HTERT RPE-1 (cell line): Measurements from ENCODE around the gene DUSP21.
"Not testable (repeated sequence)": the region's sequence is repeated elsewhere in the genome, so short reads cannot be mapped to it uniquely, and the experiment has no call there.

ENCODE experiments used
- in situ Hi-C: fragments of 300-500 bp; cut with MboI; formaldehyde crosslinking; loops from 4 replicates; pipeline ENCODE4 v1.14.3; 2020; ENCODE audit warnings: low sequenced_read_pairs

Gene DUSP21

DNA sequence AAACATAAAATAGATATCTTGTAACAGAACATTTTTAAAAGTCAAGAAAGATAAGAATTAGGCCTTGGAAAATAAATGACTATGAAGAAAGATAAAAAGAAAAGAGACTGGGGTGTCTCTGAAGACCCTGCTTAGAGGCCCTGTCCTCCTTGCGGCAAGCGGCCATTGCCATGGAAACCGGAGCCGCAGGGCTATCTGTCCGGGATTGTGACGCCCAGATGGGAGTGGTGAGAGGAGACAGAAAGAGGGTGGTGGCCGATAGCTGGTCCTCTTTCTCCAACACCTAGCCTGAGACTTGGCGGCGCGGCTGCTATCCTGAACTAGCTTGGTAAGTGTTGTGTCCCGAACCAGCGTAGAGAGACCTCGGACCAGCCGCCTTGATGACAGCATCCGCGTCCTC lies at the start of gene DUSP21:
TSS of gene DUSP21 (plus strand) at position 269 of the 400 bp plus-strand sequence. CDS start at position 381, 112 bp downstream.
- in situ Hi-C loops = no loop called here

DNA sequence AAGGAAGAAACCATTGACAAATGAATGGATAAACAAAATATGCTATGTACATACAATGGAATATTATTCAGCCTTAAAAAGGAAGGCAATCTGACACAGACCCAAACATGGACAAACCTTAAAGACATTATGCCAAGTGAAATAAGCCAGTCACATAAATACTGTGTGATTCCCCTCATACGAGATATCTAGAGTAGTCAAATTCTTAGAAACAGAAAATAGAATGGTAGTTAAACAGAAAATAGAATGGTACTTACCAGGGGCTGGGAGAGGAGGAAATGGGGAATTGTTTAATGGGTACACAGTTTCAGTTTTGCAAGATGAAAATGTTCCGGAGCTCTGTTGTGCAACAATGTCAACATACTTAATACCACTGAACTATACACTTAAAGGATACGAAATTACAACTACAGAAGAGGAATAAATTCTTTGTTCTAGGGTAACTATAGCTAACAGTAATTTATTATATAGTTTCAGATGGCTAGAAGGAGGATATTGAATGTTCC lies 47.8 kb upstream of the DUSP21 start:
- in situ Hi-C loops = no loop called here

DNA sequence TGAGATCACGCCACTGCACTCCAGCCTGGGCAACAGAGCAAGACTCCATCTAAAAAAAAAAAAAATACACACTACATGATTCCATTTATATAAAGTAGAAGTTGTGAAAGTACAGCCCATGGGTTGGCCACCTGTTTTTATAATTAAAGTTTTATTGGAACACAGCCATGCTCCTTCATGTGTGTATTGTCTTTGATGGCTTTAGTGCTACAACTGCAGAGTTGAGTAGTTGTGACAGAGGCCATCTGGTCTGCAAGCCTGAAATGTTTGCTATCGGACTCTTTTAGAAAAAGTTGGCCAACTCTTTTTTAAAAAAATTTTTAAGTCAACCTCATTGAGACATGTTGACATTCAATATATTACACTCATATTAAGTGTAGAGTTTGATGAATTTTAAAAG lies 41.2 kb upstream of the DUSP21 start:
- in situ Hi-C loops = no loop called here

DNA sequence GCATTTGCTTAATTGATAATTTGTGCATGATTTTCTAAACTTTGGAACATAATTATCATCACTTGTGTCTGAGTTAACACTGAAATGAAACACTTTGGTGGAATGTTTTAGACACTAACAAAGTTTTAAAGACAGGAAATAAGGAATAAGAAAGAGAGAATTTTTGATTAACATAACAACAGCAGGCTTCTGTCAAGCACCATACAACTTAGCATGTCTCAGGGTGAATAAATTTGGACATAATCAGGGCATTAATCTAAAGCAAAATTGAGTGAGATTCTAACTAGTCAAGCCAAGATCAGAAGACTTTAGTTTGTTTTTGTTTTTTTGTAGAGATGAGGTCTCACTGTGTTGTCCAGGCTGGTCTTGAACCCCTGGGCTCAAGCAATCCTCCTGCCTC lies 28.1 kb upstream of the DUSP21 start:
- in situ Hi-C loops = no loop called here

DNA sequence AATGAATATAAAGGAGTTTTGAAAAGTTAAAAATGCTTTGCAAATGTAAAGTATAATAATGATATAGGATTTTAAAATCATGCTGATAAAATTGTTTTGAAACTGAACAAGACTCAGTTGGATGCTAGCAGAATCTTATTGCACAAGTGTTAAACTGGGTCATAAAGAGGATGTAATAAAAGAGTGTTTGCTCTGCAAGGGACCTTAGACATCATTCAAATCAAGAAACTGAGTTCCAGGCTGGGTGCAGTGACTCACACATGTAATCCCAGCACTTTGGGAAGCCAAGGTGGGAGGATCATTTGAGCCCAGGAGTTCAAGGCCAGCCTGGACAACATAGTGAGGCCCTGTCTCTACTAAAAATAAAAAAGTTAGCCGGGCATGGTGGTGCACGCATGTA lies 27.5 kb upstream of the DUSP21 start:
- in situ Hi-C loops = no loop called here

DNA sequence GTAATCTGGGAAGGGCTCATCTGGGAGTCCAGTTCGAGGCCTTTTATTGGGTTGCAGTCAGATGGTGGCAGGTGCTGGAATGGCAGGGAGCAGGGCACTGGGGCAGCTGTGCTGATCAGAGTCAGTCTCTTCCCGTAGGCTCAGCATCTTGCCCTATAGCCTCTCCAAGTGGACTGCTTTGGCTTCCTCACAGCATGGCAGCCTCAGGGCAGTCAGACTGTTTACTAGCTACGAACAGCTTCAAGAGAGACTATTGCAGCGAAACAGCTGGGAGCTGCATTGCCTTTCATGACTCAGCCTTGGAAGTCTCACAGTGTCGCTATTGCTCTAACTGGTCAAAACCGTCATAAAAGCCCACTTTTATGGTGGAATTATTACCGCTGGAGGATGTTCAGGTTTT lies 26.8 kb upstream of the DUSP21 start:
- in situ Hi-C loops = no loop called here

DNA sequence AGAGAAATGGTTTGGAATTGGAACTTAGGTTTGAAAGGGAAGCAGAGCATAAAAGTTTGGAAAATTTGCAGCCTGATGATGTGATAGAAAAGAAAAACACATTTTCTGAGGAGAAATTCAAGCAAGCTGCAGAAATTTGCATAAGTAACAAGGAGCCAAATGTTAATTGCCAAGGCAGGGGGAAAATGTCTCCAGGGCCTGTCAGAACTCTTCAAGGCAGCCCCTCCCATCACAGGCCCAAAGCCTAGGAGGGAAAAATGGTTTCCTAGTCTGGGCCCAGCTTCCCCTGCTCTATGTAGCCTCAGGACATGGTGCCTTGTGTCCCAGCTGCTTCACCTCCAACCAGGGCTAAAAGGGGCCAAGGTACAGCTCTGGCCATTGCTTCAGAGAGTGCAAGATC lies 21.2 kb upstream of the DUSP21 start:
- in situ Hi-C loops = no loop called here

DNA sequence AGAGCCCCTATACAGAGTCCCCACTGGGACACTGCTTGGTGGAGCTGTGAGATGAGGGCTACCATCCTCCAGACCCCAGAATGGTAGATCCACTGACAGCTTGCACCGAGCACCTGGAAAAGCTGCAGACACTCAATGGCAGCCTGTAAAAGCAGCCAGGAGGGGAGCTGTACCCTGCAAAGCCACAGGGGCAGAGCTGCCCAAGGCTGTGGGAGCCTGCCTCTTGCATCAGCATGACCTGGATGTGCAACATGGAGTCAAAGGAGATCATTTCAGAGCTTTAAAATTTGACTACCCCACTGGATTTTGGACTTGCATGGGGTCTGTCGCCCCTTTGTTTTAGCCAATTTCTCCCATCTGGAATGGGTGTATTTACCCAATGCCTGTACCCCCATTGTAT lies 20.6 kb upstream of the DUSP21 start:
- in situ Hi-C loops = not testable (repeated sequence)

DNA sequence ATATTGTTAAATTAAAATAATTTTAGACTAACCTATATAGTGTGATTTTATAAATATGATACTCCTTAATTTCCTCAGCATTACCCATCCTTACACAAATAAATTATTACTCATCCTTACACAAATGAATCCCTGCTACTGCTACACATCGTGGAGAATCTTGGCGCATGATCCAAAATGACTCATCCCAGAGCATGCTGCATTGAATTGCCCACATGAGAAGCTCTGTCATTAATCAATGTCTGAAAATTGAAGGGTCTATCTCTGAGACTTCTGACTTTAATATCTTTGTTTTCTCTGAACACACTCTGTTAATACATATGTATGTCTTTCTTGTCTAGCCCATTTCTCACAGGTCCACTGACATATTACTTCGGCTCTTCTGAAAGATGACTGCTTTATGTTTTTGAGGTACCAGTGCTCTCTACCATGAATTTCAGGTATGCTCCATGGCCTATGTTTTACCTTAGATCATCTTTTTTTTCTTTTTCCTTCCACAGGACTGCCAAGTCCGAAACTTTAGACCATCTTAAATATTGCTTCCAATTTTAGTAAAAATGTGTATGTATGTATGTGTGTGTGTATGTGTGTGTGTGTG lies 15.7 kb upstream of the DUSP21 start:
- in situ Hi-C loops = no loop called here

DNA sequence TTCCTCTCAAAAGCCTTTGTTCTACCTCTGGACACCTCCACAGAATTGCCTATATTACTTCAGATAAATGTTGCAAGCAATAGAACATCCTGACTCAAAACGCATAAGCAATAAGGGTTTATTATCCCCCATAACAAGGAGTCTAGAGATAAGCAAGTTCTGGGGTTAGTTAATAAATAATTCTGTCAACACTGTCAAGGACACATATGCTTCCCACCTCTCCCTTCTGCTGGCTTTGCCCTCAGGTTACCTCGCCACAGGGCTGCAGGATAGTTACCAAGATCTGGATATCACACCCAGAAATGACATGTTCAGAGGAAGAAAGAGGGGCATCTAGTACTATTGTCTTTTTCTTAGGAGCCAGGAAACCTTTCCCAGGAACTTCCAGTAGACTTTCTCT lies 14.0 kb upstream of the DUSP21 start:
- in situ Hi-C loops = no loop called here

DNA sequence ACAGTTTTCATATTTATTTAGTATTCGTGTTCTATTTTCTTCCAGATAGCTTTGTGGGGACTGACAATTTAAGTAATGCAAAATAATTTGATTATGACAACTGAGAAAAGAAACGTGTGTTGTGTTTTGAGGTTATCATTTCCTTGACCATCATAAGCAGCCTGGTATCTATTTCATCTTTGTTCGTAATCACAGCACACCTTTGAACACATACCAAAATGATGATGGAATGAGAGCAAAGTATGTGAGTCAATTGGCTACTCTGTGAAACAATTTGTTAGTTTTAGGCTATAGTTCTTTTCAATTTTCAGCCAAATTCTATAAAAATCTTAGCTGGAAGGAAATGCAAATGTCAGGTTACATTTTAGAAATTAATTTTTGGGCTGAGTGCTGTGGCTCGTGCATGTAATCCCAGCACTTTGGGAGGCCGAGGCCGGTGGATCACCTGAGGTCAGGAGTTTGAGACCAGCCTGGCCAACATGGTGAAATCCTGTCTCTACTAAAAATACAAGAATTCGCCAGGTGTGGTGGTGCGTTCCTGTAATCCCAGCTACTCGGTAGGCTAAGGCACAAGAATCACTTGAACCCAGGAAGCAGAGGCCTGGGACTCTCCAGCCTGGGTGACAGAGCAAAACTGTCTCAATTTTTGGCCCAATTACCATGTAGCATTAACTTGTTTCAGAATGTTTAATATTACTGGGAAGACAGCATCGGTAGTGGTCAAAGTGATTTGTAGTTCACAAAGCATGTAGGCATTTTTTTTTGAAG lies 1.1 kb upstream of the DUSP21 start:
- in situ Hi-C loops = no loop called here

DNA sequence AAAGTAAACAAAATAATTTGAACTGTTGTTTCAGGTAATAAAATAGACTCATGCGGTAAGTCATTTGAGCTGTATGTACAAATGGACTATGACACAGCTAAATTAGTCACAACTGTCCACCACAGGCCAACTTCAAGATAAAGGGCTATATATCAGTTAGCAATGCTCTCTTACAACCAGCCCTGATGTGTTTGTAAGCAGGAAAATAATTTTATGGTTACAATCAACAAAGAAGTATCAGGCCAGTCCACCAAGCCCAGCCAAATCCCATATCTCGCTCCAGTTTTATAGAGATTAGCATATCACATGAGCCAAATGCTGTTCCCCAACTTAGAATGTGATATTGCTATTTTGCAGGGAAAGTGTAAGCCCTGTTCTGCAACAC lies 511 bp upstream of the DUSP21 start:
- in situ Hi-C loops = no loop called here

DNA sequence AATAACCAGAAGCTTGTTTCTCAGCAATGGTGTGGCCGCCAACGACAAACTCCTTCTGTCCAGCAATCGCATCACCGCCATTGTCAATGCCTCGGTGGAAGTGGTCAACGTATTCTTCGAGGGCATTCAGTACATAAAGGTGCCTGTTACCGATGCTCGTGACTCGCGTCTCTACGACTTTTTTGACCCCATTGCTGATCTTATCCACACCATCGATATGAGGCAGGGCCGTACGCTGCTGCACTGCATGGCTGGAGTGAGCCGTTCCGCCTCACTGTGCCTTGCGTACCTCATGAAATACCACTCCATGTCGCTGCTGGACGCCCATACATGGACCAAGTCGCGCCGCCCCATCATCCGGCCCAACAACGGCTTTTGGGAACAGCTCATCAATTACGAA lies 383 bp downstream of the DUSP21 start:
- in situ Hi-C loops = no loop called here

DNA sequence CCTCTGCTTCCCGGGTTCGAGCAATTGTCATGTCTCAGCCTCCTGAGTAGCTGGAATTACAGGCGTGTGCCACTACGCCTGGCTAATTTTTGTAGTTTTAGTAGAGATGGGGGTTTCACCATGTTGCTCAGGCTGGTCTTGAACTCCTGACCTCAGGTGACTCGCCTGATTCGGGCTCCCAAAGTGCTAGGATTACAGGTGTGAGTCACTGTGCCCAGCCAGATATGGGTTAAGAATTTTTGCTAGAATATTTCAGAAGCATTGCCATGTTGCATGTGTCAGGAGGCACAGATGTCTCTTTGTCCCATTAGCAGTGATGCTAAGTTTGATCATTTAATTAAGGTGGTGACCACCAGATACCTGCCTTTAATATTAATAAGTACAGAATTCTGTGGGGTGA lies 7.1 kb downstream of the DUSP21 start:
- in situ Hi-C loops = not testable (repeated sequence)

DNA sequence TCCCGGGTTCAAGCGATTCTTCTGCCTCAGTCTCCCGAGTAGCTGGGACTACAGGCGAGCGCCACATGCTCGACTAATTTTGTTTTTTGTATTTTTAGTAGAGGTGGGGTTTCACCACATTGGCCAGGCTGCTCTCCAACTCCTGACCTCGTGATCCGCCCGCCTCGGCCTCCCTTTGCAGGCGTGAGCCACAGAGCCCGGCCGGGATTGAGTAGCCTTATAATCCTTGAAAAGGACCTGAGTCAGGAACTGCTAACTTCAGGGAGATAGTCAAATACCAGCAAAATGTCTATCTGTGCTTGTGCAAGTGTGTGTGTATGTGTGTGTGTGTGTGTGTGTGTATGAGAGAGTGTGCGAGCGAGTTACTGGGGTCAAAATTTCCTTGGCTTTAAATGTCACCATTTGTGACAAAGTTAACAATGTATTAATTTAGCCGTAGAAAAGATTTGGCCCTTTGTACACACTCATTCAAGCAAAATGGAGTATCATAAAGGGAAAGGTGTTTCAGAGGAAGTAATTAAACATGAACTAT lies 27.4 kb downstream of the DUSP21 start:
- in situ Hi-C loops = no loop called here

DNA sequence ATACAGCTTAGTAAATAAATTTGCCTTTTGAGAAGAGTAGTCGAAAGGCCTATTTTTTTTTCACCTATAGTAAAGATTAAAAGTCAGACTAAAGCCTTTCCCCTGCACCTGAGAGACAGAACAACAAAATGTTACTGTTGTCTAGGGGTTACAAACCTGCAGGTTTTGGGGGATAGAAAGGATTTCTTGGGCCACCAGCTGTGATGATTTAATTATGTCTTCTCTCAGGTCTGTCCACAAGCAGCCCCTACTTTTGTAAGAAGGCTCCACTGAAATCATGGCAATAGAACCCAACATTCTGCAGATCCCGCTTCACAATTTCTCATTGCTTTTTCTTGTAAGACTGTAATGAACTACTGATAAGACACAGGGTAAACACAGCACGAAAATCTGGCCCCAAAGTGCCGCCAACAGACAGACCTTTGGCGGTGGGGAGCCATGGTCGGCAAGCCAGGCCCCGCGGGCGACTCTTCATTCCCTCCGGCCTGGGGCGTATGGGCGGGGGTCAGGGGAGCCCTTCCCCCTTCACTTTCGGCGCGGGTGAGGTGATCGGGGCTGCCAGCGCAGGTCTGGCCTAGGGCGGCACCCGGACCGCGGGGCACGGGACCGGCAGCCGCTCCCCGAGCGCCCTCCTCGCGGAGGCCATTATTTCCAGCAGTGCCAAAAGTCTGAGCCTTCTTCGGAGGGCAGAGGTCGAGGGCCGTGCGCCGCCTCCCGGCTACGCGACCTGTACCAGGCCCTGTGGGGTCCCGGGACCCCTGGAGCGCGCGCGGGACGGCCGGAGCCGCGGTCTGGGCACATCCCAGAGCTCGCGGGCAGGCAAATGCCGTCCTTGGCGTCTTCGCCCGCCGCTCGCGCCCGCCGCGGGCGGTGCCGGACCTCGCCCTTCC lies 28.4 kb downstream of the DUSP21 start:
- in situ Hi-C loops = no loop called here

DNA sequence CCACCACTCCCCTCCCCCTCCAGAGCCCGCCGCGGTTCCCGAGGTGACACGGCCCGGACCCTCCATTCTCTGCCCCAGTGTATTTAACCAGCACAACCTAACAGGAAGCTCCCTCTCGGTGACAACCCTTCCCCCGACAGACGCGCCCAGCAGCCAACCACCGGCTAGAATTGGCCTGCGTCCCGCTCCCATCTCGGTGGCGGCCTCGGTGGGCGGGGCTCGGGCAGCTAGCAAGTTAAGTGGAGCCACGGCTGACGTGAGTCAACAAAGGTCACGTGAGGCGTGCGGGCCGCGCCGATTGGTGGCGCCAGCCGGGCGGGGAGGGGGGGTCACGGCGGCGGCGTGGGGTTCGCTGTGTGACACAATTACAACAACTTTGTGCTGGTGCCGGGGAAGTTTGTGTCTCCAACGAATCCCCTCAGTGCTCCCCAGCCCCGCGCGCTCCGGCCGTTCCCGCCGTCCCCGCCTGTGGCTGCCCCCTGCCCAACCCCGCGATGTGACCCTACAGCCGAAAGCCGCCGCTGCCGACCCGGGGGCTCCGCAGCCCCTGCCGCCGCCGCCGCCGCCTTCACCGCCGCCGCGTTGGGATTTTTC lies 29.1 kb downstream of the DUSP21 start, which contains the start of gene KDM6A:
TSS of gene KDM6A (plus strand) at position 368 of the 594 bp plus-strand sequence. CDS start 364 bp downstream, outside the sequence.
- in situ Hi-C loops = no loop called here

DNA sequence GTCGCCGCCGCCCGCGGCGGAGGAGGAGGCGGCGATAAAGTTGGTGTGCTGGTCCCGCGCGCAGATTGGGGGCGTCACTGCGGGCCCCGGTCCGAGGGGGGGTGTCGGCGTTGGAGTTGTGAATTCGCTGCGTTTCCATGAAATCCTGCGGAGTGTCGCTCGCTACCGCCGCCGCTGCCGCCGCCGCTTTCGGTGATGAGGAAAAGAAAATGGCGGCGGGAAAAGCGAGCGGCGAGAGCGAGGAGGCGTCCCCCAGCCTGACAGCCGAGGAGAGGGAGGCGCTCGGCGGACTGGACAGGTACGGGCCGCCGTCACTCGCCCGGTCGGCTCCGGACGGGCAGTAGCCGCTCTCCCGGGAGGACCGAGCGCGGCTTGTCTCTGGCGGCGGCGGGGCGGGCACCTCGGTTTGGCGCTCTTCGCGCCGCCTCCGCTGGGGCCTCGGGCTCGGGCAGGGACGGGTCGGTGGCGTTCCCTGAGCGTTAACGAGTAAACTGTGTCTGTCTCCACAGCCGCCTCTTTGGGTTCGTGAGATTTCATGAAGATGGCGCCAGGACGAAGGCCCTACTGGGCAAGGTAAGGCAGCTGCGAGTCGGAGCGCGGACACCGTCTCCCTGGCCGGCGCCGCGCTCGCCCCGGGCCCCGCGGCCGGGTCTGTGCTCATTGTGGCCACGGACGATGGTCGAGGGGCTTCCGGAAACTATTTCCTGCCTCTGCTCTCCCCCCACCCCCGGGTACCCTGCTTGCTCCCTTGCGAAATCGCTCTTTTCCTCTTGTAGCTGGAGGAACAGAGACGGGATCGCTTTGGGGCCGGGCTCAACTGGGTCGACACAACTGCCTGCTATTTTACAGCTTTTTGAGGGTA lies 29.8 kb downstream of the DUSP21 start:
- in situ Hi-C loops = no loop called here

DNA sequence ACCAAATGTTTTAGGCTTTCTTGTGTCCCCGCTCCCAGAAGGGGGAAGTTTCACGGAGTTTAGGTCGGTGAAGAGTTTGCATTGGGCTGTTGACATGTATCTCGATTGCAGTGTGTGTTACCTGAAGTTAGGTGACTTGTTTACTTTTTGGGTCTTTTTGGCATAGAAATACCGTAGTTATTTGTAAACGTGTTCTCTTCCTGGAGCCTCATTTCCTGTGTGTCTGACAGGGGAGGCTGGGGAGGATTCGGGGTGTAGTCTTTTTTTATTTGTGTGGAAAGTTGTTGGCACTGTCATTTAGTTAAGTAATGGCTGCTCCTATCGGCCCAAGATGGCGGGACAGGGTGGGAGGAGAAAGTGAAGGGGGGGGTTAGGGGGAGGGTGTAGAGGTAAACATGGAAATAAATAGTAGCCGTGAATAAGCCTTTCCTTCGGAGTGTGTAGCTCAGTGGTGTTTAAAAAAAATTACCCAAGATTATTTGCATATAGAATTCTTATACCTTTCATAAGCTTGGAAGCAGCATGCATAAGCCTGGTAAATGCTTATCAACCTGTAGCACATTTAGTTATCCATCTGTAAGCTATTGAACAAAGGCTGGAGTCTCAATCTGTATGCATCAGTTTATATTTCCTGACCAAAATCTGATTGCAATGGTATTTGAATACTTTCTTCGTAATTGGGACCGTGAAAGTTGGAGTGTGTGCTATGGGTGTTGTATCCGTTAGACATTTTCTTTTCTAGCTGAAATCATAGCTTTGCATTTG lies 30.8 kb downstream of the DUSP21 start:
- in situ Hi-C loops = no loop called here
